Stomach (tissue), 9 donors: ENCODE data around the gene TIGD6. TPM values are rescaled to one million over a fixed set of nuclear protein-coding genes. Genes with fewer than 3 reads are reported as not detected.
A peak's percentile ranks its signal among the peaks of the same experiment; 100 is the strongest.

ENCODE experiments used
- DNase-seq, 2 donors: peaks; one replicate each; pipeline versions ENCODE4 v3.0.0 to v3.0.0-alpha.2; 2013 to 2019
- H3K27ac ChIP-seq, 5 donors: fragments of 200-600 bp in 4 of 5; sonication (generic) in 4 of 5; one replicate each; pipeline ENCODE4 v1.5.1; 2013 to 2019; ENCODE audit warnings: mild to moderate bottlenecking in 1 of 5, moderate library complexity in 1 of 5
- H3K27me3 ChIP-seq, 3 donors: fragments of 200-600 bp; sonication (generic); one replicate each; pipeline ENCODE4 v1.5.1; 2017 to 2019; ENCODE audit warnings: mixed run types in 1 of 3
- H3K36me3 ChIP-seq, 4 donors: fragments of 200-600 bp; sonication (generic); 1 replicate in 3 of 4; 2 replicates in 1 of 4; pipeline ENCODE4 v1.5.1; 2016 to 2019
- H3K4me1 ChIP-seq, 4 donors: fragments of 200-600 bp; sonication (generic); one replicate each; pipeline ENCODE4 v1.5.1; 2016 to 2019
- H3K4me3 ChIP-seq, 4 donors: fragments of 200-600 bp; sonication (generic) in 3 of 4; one replicate each; pipeline ENCODE4 v1.5.1; 2016 to 2019; ENCODE audit warnings: mild to moderate bottlenecking in 1 of 4
- H3K9me3 ChIP-seq, 4 donors: fragments of 200-600 bp; sonication (generic); one replicate each; pipeline ENCODE4 v1.5.1; 2016 to 2019
- CTCF ChIP-seq, 7 experiments: fragments of 450-650 bp in 4 of 7; fragments of 200-600 bp in 3 of 7; sonication (generic) in 3 of 7; IDR thresholded peaks; one replicate each; pipeline ENCODE4 v1.5.1; 2016 to 2019; ENCODE audit warnings: antibody characterized with exemption in 7 of 7, control low read depth in 2 of 7, mild to moderate bottlenecking in 1 of 7
- EP300 ChIP-seq: sonication (generic); formaldehyde crosslinking; IDR thresholded peaks from one replicate; pipeline ENCODE4 v1.6.1; 2017; ENCODE audit warnings: antibody characterized with exemption
- POLR2A ChIP-seq, 4 donors: fragments of 450-650 bp; IDR thresholded peaks; one replicate each; pipeline ENCODE4 v1.6.1; 2016; ENCODE audit warnings: antibody characterized with exemption in 4 of 4, control low read depth in 2 of 4, mild to moderate bottlenecking in 1 of 4, moderate library complexity in 1 of 4
- POLR2AphosphoS5 ChIP-seq, 3 donors: sonication (generic); formaldehyde crosslinking; IDR thresholded peaks; one replicate each; pipeline ENCODE4 v1.6.1; 2016; ENCODE audit warnings: antibody characterized with exemption in 3 of 3
- WGBS, 5 donors: extraction: QIAGEN DNeasy Blood & Tissue Kit in 3 of 5; methylation state at CpG; one replicate each; pipeline versions ENCODE4 v1.1.5 to v1.1.7; 2013 to 2018; 5-methylcytosine and 5-hydroxymethylcytosine counted together
- intact Hi-C: fragments of 100-400 bp; cut with DNase I; formaldehyde crosslinking; loops from one replicate; pipeline ENCODE4 v1.15.1; 2023; ENCODE audit warnings: low total_unique reads
- polyA plus RNA-seq, 3 donors: library from polyadenylated mRNA; stranded (reverse); fragments of 200-250 nt; gene quantifications; one replicate each; pipeline ENCODE4 v1.2.3, GENCODE V29; 2013
- total RNA-seq, 5 donors: library from RNA; depleted of rRNA; stranded (reverse); fragments of >200 nt; gene quantifications; one replicate each; pipeline versions ENCODE4 v1.1.0 to v1.2.3, GENCODE V29; 2014 to 2016
- donor health status: healthy with polysubstance abuse.
- donor health status: Bipolar disorder and iron deficiency.
- donor health status: healthy.

Gene TIGD6
- total and polyA plus RNA-seq, 8 donors = under 0.01 to 3.3 (median 2.6) TPM; not detected in 1

- H3K36me3 ChIP-seq = peaks cover 53 to 100% (median 99%) of the 10 kb centered on the region in 4 donors
Measured at GRCh38 chr5:150009671-150010387, 9.4 kb upstream of the TIGD6 start.

GRCh38 chr5:150007050-150007449 is 6.6 kb upstream of the TIGD6 start:
- Histone ChIP-seq H3K9me3 (no peaks in the 10 kb centered on the region), H3K4me3 (no peak overlapping the region), H3K27me3 (no peaks in the 10 kb centered on the region), H3K27ac (no peak overlapping the region), H3K36me3 (peaks cover 32 to 83% (median 80%) of the 10 kb centered on the region in 4 donors), H3K4me1 (peaks cover 12 to 30% (median 20%) of the 10 kb centered on the region in 4 donors)
- no peak for DNase-seq
- intact Hi-C loops = no loop called here
- TF ChIP-seq EP300 (no peak), POLR2AphosphoS5 (IDR thresholded peaks at IDR 0.05) (no peak), POLR2A (IDR thresholded peaks at IDR 0.05) (no peak), CTCF (IDR thresholded peaks at IDR 0.05) (no peak)

More at GRCh38 chr5:150009671-150010387, 9.4 kb upstream of the TIGD6 start:
- TF ChIP-seq POLR2A (IDR thresholded peaks at IDR 0.05) (no peak), EP300 (no peak), POLR2AphosphoS5 (IDR thresholded peaks at IDR 0.05) (no peak), CTCF (IDR thresholded peaks at IDR 0.05) (no peak)
- DNase-seq = no peak
- intact Hi-C loops = no loop called here
- Histone ChIP-seq H3K27ac (no peak overlapping the region), H3K27me3 (no peaks in the 10 kb centered on the region), H3K4me1 (peaks cover 0 to 8% (median 3%) of the 10 kb centered on the region in 4 donors), H3K9me3 (peaks cover 0 to under 1% (median 0%) of the 10 kb centered on the region in 4 donors), H3K4me3 (no peak overlapping the region)
- 88 to 98% (median 95%) methylated on average over 6 of the region's 6 CpGs for WGBS, 5 donors

- no peak for TF ChIP-seq CTCF (IDR thresholded peaks at IDR 0.05)
- no peak for TF ChIP-seq POLR2AphosphoS5 (IDR thresholded peaks at IDR 0.05)
- no peak for TF ChIP-seq POLR2A (IDR thresholded peaks at IDR 0.05)
- TF ChIP-seq EP300 = no peak
- Histone ChIP-seq H3K27me3 (no peaks in the 10 kb centered on the region), H3K36me3 (peaks cover 29 to 76% (median 72%) of the 10 kb centered on the region in 4 donors), H3K27ac (no peak overlapping the region), H3K4me3 (no peak overlapping the region), H3K9me3 (no peaks in the 10 kb centered on the region), H3K4me1 (peaks cover 18 to 37% (median 26%) of the 10 kb centered on the region in 4 donors)
- WGBS, 5 donors = 87 to 92% (median 91%) methylated on average over 4 of the region's 4 CpGs
- intact Hi-C loops = no loop called here
- no peak for DNase-seq
Measured at GRCh38 chr5:150006318-150006717, 5.9 kb upstream of the TIGD6 start.

- Histone ChIP-seq H3K9me3 (no peaks in the 10 kb centered on the region), H3K4me1 (peaks cover 25 to 48% (median 39%) of the 10 kb centered on the region in 4 donors), H3K27me3 (no peaks in the 10 kb centered on the region), H3K27ac (peak overlapping the region; percentile 7 to 96 (median 93)), H3K4me3 (peak overlapping the region; percentile 59 to 99 (median 94)), H3K36me3 (peaks cover 8 to 33% (median 29%) of the 10 kb centered on the region in 4 donors)
- WGBS, 5 donors = 13 to 16% (median 14%) methylated on average over 8 of the region's 8 CpGs
- TF ChIP-seq EP300 (no peak), CTCF (IDR thresholded peaks at IDR 0.05) (peak in 6 of 7 experiments; percentile 11 to 62 (median 60)), POLR2AphosphoS5 (IDR thresholded peaks at IDR 0.05) (peak in 1 of 3 donors; percentile 61), POLR2A (IDR thresholded peaks at IDR 0.05) (no peak)
- DNase-seq = peak; percentile 37 to 84
- intact Hi-C loops = no loop called here
Measured at GRCh38 chr5:150001660-150002486, 1.4 kb upstream of the TIGD6 start.
